Nucleus accumbens (tissue), 56 donors: ENCODE results near the gene IGFBP1.
"Not testable (repeated sequence)": the region's sequence is repeated elsewhere in the genome, so short reads cannot be mapped to it uniquely, and the experiment has no call there.

Source experiments
- DNase-seq, 56 donors: peaks; one replicate each; lab custom pipeline; 2025; lab: John Stamatoyannopoulos, UW

The IGFBP1 gene

DNA sequence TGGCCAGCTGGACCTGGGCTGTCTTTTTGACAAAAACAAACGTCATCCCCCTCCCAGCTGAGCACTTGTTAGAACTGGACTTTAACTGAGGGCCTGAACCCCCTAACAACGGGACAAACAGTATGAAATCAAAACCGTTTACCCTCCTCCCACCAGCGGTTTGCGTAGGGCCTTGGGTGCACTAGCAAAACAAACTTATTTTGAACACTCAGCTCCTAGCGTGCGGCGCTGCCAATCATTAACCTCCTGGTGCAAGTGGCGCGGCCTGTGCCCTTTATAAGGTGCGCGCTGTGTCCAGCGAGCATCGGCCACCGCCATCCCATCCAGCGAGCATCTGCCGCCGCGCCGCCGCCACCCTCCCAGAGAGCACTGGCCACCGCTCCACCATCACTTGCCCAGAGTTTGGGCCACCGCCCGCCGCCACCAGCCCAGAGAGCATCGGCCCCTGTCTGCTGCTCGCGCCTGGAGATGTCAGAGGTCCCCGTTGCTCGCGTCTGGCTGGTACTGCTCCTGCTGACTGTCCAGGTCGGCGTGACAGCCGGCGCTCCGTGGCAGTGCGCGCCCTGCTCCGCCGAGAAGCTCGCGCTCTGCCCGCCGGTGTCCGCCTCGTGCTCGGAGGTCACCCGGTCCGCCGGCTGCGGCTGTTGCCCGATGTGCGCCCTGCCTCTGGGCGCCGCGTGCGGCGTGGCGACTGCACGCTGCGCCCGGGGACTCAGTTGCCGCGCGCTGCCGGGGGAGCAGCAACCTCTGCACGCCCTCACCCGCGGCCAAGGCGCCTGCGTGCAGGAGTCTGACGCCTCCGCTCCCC is at the start of gene IGFBP1:
Gene IGFBP1 (plus strand): TSS at position 304 of the 808 bp plus-strand sequence. CDS start 165 bp downstream, at position 469.
- DNase-seq: peak in 6 of 56 donors; percentile 8 to 48 (median 24)

DNA sequence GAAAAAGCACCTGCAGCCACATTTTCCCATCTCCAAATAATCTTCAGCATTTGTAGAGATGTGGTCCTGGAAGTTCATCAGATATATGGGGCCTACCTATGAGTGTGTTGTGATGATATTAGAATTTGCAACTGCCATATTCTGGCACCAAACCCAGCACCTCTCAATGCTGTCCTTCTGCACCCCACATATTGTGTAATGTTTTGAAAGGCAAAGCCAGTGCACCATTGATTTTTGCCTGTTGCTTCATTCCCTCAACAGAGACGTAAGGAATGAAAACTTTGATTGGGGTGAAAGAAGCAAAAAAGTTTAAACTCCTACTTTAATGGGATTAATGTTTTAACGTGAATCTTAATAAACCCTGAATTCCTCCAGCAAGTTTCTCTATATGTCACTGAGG is 49.4 kb upstream of the IGFBP1 start:
- not testable (repeated sequence) for DNase-seq

DNA sequence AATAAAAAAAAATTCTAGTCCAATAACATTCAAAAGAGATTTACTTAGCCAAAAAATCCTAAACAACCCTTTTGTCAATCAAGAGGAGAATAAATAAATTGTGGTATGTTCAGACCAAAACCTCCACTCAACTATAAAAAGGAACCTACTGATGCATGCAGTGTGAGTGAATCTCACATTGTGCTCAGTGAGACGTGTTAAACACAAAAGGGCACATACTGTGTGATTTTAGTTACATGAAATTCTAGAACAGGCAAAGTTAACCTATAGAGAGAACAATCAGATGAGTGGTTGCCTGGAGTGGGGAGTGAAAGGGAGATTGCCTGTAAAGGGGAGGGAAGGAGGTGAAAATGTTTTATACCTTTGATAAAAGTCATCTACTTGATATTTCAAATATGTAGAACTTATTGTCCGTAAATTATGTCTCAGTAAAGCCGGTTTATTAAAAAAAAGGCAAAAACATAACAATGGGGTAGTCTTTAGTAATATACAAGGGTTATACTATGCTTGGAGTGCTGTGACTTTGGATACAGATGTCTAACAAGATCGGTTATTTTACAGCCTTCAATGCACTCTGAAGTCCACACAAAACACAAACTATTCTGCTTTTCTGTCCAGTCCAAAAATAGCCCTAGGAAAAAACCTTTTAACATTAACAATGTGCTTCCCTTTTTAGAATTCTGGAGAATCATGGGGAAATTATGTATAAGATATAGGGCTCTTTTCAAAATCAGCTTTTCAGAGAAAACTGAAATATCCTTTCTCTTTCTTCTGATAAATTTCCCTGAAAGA is 46.2 kb upstream of the IGFBP1 start:
- not testable (repeated sequence) for DNase-seq

DNA sequence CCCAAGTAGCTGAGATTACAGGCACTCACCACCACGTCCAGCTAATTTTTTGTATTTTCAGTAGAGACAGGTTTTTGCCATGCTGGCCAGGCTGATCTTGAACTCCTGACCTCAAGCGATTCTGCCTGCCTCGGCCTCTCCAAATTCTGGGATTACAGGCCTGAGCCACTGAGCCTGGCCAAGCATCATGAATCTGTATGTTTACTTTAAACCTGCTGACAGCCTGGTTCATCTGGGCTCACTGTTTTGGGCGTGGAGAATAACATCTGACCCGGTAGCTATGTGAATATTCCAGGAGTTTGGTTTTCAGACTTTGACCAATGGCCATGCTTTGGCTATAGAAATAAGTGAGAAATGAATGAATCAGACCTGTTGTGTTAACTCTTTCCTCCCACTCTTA is 41.8 kb upstream of the IGFBP1 start:
- DNase-seq: not testable (repeated sequence)

DNA sequence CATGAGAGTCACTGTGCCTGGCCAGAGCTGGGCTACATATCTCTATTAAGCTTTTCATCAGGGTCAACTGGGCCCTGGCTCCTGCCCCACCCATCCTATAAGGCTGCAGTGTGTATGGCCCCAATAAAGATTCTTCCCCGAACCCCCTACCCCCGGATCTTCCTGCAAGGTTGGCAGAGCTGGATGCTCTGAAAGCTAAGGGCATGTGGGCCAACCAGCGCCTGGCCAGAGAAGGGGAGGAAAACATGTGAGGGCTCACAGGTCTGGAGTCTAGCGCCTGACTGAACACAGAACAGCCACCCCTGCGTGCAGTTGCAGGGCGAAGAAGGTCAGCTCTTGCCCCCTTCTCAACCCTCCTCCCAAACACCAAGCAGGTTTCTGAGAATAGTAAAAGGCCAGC is 39.6 kb upstream of the IGFBP1 start:
- DNase-seq: not testable (repeated sequence)

DNA sequence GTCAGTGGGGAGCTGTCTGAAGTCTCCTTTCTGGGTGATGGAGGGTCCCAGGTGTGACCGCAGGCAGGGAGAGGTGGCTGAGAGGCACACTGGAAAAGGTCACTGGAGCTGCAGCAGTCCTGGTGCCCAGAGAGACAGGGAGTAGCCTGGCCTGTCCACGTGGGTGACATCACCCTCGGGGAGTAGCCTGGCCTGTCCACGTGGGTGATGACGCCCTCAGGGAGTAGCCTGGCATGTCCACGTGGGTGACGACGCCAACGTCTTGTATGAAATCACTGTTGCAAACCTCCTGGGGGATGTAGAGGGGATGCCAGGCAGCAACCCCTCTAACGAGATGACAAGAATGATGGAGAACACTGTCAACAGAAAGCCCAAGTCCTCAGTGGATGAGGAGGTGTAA is 35.3 kb upstream of the IGFBP1 start:
- not testable (repeated sequence) for DNase-seq

DNA sequence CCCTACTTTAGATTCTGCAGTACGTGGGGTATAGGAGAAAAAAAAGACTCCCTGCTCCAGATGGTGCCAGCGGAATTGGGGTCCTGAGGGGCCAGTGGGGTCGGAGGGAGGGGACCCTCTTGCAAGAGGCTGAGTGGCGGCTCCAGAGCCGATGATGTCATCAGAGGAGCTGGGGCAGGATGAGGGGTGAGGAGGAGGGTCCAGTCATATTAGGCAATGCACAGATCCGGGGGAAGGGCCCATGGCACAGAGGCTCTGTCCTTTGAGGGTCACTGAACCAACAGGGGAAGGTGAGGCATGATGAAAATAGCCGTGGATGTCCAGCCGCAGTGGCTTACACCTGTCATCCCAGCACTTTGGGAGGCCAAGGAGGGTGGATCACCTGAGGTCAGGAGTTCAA is 34.8 kb upstream of the IGFBP1 start:
- not testable (repeated sequence) for DNase-seq

DNA sequence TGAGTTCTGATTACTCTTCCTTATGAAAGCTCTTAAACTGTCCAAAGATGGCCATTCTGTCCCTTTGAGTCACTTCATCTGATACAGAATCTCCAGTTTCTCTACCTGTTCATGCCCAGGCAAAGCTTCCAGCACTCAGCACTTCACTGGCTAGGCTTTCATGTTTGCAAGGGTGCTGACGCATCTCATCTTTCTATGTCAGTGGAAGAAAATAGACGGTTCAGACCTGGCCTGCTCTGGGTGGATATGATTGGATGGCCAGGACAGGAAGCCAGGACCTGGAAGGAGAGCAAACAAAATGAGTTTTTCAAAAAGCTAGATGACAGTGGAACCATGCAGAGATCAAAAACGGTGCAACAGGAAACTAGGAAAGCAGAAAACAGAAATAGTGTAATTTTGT is 32.6 kb upstream of the IGFBP1 start:
- not testable (repeated sequence) for DNase-seq

DNA sequence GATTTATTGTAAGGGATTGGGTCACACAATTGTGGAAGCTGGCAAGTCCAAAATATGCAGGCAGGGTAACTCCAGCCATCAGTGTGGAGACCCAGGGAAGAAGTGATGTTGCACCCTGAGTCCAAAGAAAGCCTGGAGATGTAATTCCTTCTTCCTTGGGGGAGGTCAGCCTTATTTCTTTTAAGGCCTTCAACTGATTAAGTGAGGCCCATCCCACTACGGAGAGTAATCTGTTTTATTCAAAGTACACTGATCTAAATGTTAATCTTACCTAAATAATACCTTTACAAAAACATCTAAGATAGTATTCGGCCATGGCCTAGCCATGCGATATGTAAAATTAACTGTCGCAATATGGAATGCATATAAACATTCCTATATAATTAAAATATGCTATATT is 31.4 kb upstream of the IGFBP1 start:
- not testable (repeated sequence) for DNase-seq

DNA sequence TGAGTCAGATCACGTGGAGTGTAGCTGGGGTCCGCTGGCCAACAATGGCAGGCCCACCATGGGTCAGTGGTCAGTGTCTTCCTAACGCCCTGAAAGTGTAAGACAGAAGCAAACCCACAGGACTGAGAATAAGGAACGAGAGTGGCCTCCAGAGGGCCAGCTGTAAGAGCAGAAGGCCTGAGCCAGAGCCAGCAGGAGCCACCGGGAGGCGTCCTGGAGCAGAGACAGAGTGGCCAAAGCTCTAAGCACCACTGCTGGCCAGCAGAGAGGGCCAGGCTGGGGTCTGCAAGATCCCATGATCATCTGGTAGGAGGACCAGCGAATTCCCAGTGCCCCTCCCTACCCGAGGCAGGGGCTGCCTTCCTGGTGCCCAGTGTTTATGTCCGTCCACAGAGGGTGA is 24.6 kb upstream of the IGFBP1 start:
- no peak for DNase-seq

DNA sequence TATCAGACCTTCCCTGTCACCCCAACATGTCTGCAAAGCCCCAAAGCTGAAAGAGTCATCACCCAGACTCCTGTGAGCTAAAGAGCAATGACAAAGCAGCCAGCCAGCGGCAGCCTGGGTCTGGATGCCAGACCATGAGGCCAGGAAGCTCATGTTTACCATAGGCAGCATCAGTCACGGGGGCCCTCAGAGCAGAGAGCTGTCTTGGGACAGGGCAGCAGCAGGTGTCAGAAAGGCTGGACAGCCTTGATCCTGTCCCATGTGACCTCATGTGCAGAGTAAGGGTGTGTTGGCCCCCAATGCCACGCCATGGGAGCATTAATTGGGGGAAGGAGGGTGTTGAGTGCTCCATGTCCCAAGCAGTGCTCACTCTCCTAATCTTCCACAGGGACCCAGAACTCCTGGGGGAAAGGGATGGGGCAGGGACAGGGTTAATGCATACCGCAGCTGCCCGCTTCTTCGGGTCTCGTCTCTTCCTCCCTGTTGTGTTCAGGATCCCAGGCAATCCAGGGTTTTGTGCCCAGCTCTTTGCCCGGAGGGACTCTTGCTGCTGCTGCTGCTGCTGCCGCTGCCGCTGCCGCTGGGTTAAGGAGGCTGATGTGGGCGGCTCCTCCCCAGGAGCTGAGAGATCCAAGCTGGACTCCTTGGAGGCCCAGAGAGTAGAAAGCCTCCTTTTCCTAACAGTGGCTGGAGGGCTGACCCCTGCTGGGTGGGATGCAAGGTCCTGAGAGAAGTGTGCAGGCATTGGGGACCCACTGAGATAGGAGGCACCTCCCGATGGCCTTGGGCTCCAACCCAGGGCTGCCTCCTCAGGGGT is 22.5 kb upstream of the IGFBP1 start:
- DNase-seq: no peak

DNA sequence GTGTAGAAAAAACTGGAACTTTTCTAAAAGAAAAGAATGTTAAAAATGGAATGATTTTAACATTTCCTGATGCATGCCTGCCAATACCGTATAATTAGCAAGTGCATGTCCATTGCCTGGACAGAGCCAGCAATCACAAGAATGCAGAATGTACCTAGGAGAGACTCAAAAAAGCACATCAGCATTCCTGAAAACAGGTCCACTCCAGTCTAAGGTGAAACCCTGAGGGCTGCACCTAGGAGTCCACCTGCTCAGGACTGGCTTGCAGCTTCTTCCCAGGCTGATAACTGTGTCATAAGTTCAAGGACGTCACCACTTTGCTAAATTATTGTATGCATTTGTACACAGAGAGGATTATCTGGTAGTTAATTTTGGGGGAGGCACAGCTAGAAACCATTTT is 20.8 kb upstream of the IGFBP1 start:
- DNase-seq: no peak

DNA sequence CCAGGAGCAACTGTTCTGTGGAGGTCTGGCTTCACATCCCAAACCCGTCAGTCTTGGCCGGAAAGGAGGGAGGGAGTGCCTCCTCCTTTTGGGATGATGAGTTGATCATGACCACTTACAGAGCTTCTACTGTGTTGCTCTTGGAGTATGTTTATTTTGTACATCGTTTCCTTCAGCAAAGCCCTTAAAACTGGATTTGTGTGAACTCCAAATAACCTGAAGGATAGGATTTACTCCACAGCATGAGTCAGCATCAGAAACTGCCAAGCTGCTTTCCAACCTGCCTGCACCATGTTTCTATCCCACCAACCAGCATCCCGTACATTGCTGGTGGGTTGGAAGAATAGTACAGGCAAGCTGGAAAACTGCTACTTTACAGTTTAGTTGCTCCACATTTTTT is 18.9 kb upstream of the IGFBP1 start:
- DNase-seq: no peak

DNA sequence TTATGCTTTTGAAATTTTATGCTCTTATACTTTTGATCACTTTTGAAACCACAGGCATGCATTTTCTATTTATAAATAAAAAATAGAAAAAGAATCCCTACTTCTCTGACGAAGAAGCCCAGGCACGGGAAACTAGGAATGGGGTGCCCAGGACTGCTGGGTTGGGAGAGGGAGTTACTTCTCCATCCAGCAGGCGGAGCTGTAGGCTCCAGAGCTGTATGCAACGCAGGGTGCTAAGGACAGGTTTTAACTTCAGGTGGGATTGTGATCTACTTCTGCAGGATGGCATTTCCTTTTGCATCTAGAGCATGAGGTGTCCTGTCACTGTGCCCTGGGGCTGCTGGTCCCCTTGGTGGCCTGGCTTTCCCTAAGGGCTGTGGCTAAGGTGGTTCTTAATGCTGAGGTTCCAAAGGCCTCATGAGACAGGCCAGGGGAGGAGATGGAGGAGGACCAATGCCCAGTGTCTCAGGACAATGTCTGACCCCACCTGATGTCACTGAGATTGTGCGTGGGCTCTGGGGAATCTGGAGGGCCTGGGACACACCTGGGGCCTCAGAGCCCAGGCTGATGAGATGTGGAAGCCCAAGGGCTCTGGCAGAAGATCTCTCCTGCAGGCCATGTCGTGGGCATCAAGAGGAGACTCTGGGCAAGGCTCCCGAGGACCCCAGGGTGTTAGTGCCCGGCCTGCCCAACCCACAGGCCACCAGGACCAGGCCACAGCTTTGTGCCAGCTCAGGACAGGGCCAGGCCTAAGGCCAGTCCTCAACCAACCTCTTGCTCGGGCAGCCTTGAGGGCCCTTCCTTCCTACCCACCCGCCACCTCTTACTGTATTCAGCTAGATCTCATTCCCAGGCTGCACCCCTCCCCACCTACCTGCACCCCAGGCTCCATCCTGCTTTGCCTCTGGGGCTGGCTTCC is 15.9 kb upstream of the IGFBP1 start:
- DNase-seq: no peak

DNA sequence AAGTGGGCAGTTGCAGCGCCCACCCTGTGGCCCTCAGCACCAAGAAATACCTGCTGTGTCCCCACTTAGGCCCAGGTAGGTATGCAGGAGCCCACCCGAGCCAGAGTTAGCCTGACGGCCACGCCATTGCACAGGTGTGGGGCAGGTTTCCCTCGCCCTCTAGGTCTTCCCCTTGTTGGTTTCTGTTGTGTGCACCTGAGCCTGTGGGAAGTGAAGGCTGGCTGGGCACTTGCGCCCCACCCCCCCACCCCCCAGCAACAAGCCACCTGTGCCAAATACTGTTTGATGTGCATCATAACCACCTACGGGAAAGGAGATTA is 15.3 kb upstream of the IGFBP1 start, which contains the start of gene CCDC201:
Gene CCDC201 (minus strand): TSS at position 48 of the 320 bp plus-strand sequence. CDS start 75 bp downstream, outside the sequence.
- no peak for DNase-seq

DNA sequence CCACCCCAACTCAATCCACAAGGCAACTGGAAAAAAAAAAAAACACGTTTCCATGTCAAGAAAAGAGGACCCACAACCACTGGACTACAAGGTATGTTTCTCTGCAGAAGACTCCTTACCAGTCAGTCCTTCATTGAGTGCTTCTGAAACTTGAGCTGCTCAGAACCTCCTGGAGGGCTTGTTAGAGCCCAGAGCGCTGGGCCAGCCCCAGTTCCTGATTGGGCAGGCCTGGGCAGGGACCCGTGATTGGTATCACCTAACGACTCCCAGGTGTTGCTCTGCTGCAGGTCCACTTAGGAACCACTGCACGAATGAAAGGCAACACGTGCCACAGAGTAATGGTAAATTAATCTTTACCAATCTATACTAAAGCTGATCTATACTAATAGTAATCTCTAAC is 14.9 kb upstream of the IGFBP1 start:
- DNase-seq: no peak

DNA sequence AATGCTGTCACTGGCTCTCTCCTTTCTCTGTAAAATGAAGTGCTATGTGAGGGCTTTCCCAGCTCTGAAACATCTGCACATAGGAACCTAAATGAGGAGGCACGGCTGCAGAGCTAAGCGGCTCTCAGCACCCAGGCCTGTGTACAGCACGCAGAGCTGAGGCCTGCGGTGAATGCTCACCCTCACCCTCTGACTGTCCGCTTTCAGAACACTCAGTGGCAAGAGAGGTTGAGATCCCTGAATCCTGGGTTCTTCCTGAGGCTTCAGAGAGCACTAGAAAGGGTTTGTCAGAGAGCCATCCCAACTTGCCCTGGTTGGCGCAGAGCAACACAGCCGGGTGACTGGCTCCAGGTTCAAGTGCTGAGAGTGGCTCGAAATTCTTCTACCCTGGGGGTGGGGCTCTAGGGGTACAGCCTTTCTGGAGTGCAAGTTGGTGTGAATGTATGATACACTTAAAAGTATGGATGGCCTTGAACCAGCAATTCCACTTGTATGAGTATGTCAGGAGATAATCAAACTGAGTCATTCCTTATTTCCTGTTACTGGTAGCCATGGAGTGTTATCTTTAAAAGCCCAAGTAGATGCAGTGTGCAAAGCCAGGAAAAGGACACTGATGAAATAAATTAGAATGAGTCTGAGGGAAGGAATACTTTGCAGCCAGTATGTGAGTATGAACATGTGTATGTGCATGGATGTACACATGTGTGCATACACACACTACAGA is 13.7 kb upstream of the IGFBP1 start:
- no peak for DNase-seq

DNA sequence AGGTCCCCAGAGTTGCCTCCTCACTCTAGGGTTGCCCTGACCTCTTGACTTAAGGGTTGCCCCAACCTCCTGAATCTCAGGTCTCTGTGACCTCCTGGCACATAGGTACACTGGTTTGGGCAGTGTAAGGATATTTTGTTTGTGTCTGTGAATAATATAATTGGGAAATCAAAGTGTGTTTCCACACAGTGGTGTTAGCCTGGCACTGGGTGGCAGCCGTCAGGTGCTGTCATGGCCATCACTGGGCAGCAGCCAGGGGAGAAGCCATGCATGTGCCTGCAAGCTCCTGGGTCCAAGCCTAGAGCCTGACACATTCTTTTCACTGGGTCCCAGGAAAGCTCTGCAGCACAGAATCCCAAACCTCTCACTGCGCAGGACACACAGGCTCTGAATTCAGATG is 11.8 kb upstream of the IGFBP1 start:
- no peak for DNase-seq
